IPS-NIHi11 (cell line): Measurements from ENCODE around the gene BMP7.
"Not testable (repeated sequence)": the region's sequence is repeated elsewhere in the genome, so short reads cannot be mapped to it uniquely, and the experiment has no call there.

Source experiments
- DNase-seq: peaks from one replicate; pipeline ENCODE4 v3.0.0; 2012; ENCODE audit warnings: mixed read lengths, low spot score

BMP7 gene

DNA sequence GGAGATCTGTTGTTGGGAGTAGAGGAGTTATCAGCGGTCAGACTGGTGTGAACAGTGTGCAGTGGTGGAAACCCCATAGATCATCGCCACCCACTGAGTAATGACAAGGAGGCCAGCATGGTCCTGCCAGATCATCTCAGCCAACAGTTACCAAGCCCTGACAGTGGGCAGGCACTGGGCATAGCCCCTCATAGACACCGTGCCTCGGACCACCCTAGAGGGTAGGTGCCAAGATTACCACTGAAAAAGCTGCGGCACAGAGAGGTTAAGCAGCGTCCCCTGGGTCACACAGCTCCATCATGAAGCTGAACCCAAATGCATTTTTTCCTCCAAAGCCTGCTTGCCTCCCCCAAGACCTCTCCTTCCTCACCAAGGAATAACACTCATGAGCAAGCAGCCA, 21.5 kb upstream of the BMP7 start:
- no peak for DNase-seq

DNA sequence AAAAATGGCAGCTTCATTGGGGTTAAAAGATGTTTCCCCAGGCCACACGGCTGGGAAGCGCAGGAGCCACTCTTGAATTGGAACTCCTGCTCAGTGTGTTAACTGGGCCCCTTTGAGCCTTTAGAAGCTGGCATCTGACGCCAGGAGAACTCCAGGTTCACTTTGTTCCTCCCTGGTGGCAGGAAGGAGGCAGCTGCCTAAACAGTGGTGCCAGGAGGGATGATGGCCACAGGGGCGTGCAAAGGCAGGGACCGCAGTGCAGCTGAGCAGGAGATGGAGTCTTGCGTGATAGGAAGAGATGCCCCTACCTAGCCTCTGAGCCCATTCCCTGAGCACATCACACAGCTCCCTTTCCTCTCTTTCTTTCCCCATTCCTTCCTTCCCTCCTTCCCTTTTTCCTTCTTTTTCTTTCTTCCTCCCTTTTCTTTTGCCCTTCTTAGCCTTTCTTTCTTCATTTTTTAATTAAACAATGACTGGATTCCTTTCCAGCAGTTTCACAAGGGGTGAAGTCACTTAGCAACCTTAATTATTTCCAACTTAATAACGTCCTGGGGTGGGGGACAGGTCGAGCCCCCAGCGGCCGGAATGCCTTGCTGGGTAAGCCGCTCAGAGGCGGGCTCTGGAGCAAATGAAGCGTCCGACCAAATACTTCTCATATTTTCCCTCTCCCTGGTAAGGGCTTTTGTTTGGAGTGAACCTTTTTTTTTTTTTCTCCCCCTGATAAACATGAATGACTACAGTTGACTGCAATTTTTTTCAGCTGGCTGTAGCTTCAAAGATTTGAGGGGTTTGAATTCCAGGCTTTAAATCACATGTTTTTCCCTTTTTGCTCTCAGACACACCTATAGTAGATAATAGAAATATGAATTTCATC, 20.8 kb upstream of the BMP7 start:
- no peak for DNase-seq

DNA sequence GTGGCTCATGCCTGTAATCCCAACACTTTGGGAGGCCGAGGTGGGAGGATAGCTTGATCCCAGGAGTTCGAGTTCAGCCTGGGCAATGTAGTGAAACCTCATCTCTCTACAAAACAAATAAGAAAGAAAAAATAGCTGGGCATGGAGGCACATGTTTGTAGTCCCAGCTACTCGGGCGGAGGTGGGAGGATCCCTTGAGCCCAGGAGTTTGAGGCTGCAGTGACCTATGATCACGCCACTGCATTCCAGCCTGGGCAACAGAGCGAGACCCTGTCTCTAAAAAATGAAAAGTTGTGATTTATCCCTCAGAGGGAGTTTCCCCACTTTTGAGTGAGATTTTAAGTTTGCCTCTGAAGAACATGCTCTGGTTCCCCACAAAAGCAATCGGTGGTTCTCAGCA, 17.4 kb upstream of the BMP7 start:
- no peak for DNase-seq

DNA sequence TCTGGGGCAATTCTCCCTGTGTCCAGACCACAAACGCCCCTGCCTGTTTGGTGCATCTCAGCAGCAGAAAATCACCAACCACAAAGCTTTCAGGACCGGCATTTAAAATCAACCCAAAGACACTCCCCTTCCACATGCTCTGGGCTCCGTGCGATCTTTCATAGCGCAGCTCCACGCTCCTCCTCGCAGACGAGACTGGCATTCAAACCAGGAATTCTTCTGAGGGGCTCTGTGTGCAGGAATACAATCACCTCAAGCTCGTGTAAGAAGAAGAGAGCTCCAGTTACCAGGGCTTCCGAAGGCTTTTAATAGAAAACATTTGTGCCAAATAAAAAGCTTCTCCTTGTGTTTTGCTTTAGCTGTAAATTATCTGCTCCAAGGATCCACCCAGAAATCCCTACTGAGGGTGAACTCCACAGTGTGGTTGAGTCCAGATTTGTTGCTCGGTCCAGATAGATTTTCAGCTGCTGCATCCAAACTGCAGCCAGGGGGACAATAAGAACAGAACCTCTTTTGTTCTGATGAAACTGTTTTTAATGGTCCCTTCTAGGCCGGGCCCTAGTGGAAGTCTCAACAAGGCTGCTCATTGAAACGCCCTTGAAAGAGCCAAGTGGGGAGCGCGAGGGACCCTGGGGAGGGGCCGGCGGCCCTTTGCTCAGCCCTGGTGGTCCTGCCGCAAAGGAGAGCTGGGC, 16.4 kb upstream of the BMP7 start:
- DNase-seq: no peak

DNA sequence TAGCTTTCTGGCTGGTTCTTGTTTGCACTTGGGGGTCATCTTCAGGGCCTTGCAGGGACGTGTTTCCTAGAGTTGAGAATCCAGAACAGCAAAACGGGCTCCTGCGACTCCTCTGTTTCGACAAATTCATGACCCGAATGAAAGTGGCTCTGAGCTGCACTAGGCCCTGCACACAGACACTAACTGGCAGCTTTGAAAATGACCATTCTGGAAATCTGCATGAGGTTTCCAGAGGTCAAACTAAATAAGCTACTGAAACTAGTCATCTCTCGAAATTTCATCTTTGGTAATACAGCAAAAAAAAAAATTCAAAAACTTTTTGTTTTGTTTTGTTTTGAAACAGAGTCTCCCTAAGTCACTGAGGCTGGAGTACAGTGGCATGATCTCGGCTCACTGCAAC, 15.5 kb upstream of the BMP7 start:
- DNase-seq: no peak

DNA sequence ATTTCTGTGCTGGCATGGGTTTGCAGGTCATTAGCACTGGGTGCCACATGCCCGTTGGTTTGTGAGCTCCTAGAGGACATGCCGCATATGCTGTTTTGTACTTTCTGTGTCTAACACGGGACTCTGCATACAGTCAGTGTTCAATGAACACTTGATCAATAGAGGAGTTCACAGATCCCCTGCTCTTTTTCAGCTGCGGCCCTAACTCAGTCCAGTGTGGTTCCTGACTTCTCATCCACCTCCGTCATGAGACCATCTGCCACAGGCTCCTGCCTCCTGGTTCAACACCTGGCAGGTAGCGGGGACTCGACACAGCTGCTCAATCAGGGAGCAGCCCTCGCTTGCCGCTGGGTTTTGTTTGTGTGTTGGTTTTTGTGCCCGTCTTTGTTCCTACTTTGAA, 13.8 kb upstream of the BMP7 start:
- DNase-seq: no peak

DNA sequence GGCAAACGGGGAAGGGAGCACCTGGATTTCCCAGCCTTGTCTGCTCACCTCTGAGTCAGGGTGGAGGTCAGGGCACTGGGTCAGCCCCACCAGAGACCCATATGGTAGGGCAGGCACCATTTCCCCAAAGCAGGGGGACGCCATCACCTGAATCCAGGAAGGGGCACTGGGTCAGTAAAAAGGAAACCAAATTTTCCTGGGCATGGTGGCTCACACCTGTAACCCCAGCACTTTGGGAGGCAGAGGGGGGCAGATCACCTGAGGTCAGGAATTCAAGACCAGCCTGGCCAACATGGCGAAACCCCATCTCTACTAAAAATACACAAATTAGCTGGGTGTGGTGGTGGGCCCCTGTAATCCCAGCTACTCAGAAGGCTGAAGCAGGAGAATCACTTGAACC, 13.1 kb upstream of the BMP7 start:
- not testable (repeated sequence) for DNase-seq

DNA sequence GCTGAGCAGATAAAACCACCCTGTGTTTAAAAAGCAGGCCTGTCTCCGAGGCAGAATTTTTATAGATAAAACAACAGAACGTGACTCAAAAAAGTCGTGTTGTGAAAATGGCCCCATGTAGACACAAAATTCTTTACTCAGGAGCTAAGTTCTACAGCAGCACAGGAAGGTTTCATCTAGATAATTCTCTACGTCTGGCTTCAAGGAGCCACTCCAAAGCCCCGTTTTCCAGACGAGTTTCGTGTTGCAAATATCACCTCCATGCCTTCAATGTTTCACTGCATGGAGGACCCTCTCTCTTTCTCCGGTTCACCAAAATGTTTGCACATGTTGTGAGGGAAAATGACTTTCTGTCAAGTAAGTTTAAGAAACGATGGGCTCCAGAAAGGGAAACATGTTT, 12.0 kb upstream of the BMP7 start:
- no peak for DNase-seq

DNA sequence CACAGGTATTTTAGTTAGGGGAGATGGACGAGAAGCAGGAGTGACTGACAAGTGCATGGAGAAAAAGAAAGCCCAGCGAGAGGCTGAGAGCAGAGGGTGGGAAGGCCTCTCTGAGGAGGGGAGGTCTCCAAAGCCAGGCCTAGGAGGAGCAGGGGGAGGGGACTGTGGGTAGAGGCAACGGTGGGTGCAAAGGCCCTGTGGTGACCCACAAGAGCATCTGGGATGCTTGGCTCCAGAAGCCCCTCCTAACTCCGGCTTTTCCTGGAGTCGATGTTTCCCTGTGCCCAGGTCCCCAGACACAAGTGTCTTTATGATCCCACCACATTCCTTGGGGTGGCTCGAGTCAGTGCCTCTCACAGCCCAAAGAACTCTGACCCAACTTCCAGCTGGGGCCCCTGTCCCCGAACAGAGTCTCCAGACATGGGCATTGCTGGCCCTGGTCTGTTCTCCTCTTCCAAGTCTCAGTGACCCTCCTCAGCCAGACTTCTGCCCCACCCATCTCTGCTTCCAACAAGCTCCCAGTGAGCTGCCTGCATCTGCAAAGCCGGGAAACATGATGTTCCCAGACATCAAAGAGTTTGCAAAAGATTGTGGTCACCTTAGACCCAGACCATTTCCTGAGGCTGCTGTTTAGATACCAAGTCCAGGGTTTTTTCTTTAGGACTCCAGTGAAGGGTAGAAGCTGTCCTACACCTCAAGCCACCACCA, 11.1 kb upstream of the BMP7 start:
- no peak for DNase-seq

DNA sequence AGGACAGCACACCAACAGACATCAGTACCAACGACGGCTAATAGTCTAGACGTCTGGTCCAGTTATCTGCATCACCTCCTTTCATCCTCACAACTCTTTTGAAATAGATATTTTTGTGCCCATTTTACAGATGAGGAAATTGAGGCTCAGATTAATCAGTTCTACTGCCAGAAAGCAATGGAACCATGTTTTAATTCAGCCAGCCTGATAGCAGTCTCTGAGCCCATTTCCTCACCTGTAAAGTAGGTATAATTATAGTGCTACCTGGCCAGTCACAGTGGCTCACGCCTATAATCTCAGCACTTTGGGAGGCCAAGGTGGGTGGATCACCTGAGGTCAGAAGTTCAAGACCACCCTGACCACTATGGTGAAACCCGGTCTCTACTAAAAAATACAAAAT, 9.8 kb upstream of the BMP7 start:
- no peak for DNase-seq

DNA sequence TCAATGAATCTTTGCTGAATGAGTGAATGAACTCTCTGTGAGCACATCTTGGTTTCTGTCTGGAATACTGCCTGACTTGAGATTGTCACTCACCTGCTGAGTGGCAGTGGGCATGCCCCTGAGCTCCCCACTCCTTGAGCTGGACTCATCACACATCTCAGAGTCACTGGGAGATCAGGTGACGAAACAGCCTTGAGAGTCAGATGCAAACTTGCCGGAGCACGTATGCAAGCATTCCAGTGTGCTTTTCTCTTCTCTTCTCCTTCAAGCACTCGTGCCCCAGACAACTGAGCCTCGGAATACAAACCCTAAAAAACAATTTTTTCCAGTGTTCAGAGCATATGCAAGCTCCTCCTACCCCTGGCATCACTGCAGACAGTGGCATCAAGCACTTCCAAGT, 9.4 kb upstream of the BMP7 start:
- no peak for DNase-seq

DNA sequence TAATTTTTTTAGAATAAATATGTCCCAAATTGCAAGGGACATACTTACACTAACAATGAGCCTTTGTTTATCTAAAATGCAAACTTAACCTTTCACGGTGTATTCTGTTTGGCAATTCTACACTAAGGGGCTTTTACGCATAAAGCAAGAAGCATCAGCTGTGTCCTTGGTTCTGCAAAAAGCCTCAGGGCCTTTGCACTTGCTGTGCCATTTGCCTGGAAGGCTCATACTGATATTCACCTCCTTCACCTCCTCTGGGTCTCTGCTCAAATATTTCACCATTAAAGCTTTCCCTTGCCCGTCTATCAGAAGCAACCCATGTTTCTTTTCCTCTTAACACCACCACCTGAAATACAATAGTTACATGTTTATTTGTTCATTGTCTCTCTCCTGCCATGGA, 8.9 kb upstream of the BMP7 start:
- no peak for DNase-seq

DNA sequence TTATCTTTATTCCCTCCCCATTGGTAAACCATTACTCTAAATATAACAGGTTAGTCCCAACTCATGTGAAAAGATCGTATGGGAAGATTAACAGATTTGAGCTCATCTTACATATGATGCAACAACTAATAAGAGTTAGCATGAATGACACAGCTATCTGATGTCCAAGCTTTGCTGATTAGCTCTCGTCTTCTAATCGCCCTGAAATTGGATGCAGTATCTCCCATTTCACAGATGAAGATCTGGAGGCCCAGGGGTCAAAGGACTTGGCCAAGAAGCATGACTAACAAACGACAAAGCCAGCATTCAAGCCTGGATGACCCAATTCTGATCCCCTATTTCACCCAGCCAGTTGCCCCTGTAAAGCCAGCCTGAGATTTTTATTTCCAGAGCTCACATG, 8.4 kb upstream of the BMP7 start:
- DNase-seq: no peak

DNA sequence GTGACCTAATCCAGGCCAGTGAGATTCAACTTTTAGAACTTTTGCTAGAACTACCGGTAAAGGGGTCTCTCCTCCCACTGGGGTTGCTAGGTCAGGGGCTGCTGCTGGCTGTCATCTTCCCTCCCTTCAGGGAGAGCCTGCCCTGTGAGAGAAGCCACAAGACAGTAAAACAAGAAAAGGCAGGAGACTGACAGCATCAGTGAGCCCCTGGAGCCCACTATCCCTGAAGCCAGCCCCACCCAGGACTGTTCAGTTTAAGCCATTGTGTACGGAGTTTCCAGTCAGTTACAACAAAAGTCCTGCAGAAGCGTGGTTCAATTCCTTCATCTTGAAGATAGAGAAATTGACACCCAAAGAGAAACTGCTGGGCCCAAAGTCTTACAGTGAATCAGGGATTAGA, 7.9 kb upstream of the BMP7 start:
- no peak for DNase-seq

DNA sequence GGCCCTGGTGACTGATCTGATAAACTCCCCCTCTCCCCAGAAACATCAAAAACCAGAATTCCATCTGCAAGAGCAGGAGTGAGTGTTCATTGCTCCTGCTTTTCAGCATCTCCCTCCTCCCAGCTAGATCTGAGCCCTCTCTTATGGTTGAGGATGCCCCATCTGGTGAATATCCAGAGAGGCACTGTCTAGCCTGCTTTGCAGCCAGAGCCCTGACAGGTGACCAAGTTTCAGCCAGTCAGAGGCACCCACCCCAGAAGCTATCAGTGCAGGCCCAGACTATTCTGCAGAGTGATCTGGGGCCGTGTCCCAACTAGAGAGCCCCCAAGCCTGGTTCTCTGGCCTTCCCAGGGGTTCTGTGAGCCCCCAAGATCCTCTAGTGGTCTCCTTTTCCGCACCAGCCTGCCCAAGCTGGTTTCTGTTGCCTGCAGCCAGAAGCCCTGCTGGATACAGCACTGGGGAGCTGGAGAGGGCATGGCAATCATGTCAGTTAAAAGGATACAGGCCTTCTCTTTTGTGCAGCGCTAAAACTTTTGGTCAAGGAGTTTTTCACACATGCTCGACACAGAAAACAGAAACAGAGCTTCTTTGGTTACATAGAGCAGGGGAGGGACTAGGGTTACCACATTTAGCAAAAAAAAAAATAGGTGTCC, 6.6 kb upstream of the BMP7 start:
- no peak for DNase-seq

DNA sequence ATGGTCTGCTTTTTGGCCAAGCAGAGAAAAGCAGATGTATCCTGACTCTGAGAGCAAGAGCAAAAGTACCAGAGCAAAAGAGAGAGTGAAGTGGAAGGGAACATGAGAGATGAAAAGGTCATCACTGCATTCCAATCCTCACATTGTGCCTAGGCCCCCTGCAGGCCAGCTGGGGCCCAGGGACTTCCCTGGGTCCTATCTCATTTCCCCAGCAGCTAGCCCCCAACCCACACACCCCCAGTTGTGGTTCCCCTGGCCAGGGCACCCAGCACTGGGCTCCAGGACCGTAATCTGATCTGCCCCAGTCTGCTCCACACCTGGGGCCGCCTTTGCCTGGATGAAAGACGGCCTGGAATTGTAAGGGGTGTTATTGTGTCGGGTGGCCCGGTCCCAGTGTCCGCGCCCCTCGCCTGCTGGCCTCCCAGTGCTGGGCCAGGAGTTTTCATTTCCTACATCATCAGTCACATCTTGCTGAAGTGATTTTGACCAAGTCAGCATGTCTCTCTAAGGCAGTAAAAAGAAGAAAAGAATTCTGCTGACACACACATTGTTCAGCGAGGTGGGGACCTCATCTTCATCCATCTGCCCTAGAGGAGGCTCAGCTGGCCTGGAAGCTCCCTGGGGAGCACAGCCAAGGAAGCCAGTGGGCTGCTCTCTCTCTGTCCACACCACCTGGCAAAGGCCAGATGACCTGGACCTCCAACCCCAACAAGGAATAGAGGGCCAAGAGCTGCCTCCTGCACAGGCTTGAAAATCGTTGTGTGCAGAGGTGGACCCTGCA, 4.0 kb upstream of the BMP7 start:
- DNase-seq: peak; percentile 53

DNA sequence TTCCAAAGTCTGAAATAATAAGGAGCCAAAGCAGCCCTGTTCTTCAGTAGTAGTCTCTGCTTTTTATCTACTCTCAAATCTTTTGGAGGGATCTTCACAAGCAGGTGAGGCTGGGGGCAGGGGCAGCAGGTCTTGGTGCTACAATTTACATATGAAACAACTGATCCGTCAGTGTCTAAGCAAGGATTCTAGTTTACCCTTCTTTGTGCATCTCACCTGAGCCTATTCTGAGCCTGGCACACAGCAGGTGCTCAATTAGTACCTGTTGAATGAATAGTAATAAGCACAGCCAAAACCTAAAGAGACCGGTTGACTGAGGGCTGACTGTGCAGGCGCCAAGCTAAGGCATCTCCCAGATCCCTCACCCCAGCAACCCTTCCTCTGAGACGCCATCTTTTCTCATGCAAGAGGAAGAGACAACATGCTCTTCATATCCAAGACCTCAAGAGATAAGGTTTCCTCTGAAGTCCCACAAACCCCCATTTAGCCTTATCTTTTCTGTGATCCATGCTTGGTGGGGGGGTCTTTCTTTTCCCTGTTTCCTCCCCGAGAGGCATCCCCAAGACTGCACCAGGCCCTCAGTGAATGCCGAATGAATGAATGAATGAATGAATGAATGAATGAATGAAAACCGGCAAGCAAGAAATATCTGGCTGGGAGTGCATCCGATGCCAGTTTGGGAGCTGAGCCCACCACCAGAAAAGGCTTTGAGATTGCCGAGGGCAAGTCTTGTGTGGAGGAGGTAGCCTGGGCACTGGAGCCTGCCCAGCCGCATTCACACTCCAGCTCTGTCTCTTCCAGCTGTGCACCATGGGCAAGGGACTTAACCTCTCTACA, 2.9 kb upstream of the BMP7 start:
- DNase-seq: no peak

DNA sequence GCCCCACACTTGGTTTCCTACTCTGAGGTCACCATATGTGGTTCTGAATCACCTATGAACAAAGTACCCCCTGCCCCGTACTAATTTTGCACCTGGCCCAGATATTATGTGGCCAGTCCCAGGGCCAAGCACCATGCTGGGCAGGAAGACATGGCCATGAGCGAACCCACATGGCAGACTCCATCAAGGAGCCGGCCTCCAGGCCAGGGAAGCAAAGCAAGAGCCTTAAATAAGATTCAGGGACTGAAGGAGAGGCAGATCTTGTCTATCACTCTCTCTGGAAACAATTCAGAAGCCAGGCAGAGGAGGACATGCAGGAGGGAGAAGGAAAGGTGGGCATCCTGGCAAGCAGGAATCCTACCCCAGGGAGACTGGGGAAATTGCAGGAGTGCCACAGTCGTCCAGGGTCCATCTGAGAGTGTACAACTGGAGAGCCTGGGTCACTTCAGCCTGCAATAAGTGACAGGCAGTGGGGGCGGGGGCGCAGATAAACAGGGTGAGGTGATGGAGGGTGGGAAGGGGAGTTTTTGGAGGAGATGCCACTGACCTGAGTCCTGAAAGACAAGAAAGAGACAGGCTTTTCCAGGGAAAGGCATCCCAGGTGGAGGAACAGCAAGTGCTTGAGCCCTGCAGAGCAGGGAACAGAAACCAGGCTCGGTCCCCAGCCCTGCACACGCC, 2.1 kb upstream of the BMP7 start:
- DNase-seq: no peak

DNA sequence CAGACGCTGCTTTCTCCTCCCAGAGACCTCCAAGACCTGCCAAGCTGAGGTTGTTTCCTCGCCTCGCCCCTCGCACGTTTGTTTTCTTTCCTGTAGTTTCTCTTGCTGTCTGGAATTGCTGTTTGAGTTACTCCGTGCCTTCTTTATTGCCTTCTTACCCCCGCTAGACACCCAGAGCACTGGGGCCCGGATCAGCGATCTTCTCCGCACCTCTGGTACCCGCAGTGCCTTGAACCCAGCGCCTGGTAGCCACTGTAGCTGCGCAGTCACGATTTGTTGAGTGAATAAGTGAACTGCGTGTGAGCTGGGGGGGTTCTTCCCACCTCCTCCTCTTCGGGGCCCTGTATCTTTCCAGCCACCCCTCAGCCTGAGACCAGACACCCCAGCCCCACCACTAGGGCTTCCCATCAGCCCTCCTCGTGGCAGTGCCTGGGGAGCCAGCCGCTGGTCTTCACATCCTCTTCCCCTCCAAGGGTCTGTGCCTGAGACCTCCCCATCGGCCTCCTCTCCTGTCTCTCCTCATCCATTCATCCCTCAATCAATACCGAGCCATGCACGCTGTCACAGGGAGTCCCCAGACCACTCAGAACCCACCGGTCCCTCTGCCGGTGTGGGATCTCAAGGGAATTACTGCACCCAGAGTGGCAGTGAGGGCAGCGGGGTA, 849 bp upstream of the BMP7 start:
- no peak for DNase-seq

DNA sequence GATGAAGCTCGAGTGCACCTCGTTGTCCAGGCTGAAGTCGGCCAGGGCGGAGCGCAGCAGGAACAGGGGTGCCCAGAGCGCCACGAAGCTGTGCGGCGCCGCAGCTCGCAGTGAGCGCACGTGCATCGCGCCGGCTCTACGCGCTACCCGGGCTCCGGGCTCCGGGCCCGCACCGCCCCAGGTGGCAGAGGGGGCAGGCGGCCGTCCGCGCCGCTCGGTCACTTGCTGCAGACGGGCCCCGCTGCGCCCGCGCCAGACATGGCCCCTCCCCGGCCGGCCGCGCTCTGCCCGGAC, 497 bp downstream of the BMP7 start:
- DNase-seq: no peak
